HT1080 (cell line): ENCODE results near the gene QRICH2. TPM values are rescaled to one million over a fixed set of nuclear protein-coding genes. Genes with fewer than 3 reads are reported as not detected.
"Not testable (repeated sequence)": the region's sequence is repeated elsewhere in the genome, so short reads cannot be mapped to it uniquely, and the experiment has no call there.

ENCODE experiments used
- DNase-seq: peaks from one replicate; pipeline ENCODE4 v3.0.0-alpha.2; 2015; ENCODE audit warnings: low read depth
- total RNA-seq: library from RNA; depleted of rRNA; stranded (reverse); fragments of >200 nt; shearing (Covaris generic); gene quantifications from 2 replicates; pipeline ENCODE4 v1.2.3, GENCODE V29; 2014

The QRICH2 gene
- total RNA-seq, 1 experiment from 2014 or later: 1.6 TPM

- DNase-seq: peak; percentile 61
Observed at GRCh38 chr17:76268015-76268749, 39.9 kb downstream of the QRICH2 start.

- DNase-seq: not testable (repeated sequence)
Observed at GRCh38 chr17:76267581-76268001, 40.5 kb downstream of the QRICH2 start.

- DNase-seq: no peak
Observed at GRCh38 chr17:76267051-76267576, 41.0 kb downstream of the QRICH2 start.

GRCh38 chr17:76266244-76266938, 41.7 kb downstream of the QRICH2 start:
- DNase-seq: peak; percentile 40

GRCh38 chr17:76265624-76266243, 42.3 kb downstream of the QRICH2 start:
- no peak for DNase-seq

- peak; percentile 100 for DNase-seq
Observed at GRCh38 chr17:76264755-76265623, 43.1 kb downstream of the QRICH2 start, which contains the start of gene UBALD2. TSS of gene UBALD2 (plus strand) at chr17:76265348. CDS start at chr17:76265506, 158 bp downstream.

- no peak for DNase-seq
Observed at GRCh38 chr17:76264425-76264754, 43.7 kb downstream of the QRICH2 start.

- DNase-seq: no peak
Observed at GRCh38 chr17:76263896-76264295, 44.2 kb downstream of the QRICH2 start.

GRCh38 chr17:76262732-76263344, 45.2 kb downstream of the QRICH2 start:
- no peak for DNase-seq

- peak; percentile 69 for DNase-seq
Observed at GRCh38 chr17:76261421-76262215, 46.5 kb downstream of the QRICH2 start.

- no peak for DNase-seq
Observed at GRCh38 chr17:76260669-76261068, 47.4 kb downstream of the QRICH2 start.

GRCh38 chr17:76260220-76260619, 47.9 kb downstream of the QRICH2 start:
- DNase-seq: no peak

- not testable (repeated sequence) for DNase-seq
Observed at GRCh38 chr17:76256430-76257050, 51.5 kb downstream of the QRICH2 start.

- no peak for DNase-seq
Observed at GRCh38 chr17:76255801-76256429, 52.2 kb downstream of the QRICH2 start.

GRCh38 chr17:76254275-76254674, 53.8 kb downstream of the QRICH2 start:
- no peak for DNase-seq

- no peak for DNase-seq
Observed at GRCh38 chr17:76253841-76254240, 54.2 kb downstream of the QRICH2 start.

- DNase-seq: not testable (repeated sequence)
Observed at GRCh38 chr17:76252967-76253766, 54.9 kb downstream of the QRICH2 start.
